RWPE2 (cell line): ENCODE measurements around the gene GPX2.

Experiments
- ATAC-seq: fragments of 200-7000 bp; cut with Tn5 transposase; 3 replicates; pipeline ENCODE4 v1.9.1; 2021; ENCODE audit warnings: low read depth
- DNase-seq: peaks from one replicate; pipeline ENCODE4 v3.0.0-alpha.2; 2020; ENCODE audit warnings: low spot score
- H3K27ac ChIP-seq: fragments of 450-650 bp; 2 replicates; pipeline ENCODE4 v1.5.1; 2017; ENCODE audit warnings: mild to moderate bottlenecking; ENCODE audit not compliant: poor library complexity, severe bottlenecking
- H3K27me3 ChIP-seq: fragments of 250-450 bp; sonication (Bioruptor Pico); 2 replicates; pipeline ENCODE4 v1.5.1; 2021; ENCODE audit warnings: mild to moderate bottlenecking, moderate library complexity; ENCODE audit not compliant: insufficient read depth, poor library complexity, severe bottlenecking
- H3K36me3 ChIP-seq: fragments of 250-450 bp; sonication (Bioruptor Pico); 2 replicates; pipeline ENCODE4 v1.5.1; 2020; ENCODE audit warnings: low read depth, mild to moderate bottlenecking, moderate library complexity
- H3K4me1 ChIP-seq: fragments of 250-450 bp; sonication (Bioruptor Pico); 2 replicates; pipeline ENCODE4 v1.5.1; 2021; ENCODE audit warnings: mild to moderate bottlenecking, moderate library complexity; ENCODE audit not compliant: insufficient read depth, poor library complexity, severe bottlenecking
- H3K4me3 ChIP-seq: fragments of 250-450 bp; sonication (Bioruptor Pico); 2 replicates; pipeline ENCODE4 v1.5.1; 2021; ENCODE audit warnings: mild to moderate bottlenecking, moderate library complexity; ENCODE audit not compliant: severe bottlenecking
- H3K9me3 ChIP-seq: fragments of 250-450 bp; sonication (Bioruptor Pico); 2 replicates; pipeline ENCODE4 v1.5.1; 2021; ENCODE audit warnings: mild to moderate bottlenecking, moderate library complexity; ENCODE audit not compliant: severe bottlenecking
- TF ChIP-seq, protein P1 (sequence below): fragments of 450-650 bp; IDR thresholded peaks from one replicate; pipeline ENCODE4 v1.5.1; 2017; ENCODE audit warnings: mild to moderate bottlenecking, moderate library complexity; ENCODE audit not compliant: poor library complexity, severe bottlenecking

Gene GPX2

DNA sequence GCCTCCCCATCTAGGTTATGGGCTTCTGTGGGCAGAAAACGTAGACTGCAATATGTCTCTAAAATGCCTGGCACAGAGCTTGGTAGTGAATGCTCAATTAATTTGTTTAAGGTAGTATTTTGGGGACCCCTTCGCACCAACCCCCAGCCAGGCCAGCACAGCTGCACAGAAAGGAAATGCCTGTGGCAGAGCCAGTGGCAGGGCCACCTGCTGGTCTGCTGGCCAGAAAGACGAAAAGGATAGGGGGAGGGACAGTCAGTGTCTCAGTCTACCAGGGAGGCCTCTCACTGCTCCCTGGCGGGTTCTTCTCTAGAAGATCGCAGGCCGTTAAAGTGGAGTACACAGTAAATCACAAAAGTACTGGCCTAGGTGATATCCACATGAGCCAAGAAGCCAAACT, 26.1 kb upstream of the GPX2 start:
- DNase-seq (no peak), ATAC-seq (no peak)
- Histone ChIP-seq H3K27me3 (no peaks in the 10 kb centered on the region), H3K27ac (no peak overlapping the region), H3K4me3 (no peak overlapping the region), H3K36me3 (no peaks in the 10 kb centered on the region), H3K9me3 (no peaks in the 10 kb centered on the region), H3K4me1 (no peaks in the 10 kb centered on the region)
- TF ChIP-seq, protein P1, sequence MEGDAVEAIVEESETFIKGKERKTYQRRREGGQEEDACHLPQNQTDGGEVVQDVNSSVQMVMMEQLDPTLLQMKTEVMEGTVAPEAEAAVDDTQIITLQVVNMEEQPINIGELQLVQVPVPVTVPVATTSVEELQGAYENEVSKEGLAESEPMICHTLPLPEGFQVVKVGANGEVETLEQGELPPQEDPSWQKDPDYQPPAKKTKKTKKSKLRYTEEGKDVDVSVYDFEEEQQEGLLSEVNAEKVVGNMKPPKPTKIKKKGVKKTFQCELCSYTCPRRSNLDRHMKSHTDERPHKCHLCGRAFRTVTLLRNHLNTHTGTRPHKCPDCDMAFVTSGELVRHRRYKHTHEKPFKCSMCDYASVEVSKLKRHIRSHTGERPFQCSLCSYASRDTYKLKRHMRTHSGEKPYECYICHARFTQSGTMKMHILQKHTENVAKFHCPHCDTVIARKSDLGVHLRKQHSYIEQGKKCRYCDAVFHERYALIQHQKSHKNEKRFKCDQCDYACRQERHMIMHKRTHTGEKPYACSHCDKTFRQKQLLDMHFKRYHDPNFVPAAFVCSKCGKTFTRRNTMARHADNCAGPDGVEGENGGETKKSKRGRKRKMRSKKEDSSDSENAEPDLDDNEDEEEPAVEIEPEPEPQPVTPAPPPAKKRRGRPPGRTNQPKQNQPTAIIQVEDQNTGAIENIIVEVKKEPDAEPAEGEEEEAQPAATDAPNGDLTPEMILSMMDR: no peak

DNA sequence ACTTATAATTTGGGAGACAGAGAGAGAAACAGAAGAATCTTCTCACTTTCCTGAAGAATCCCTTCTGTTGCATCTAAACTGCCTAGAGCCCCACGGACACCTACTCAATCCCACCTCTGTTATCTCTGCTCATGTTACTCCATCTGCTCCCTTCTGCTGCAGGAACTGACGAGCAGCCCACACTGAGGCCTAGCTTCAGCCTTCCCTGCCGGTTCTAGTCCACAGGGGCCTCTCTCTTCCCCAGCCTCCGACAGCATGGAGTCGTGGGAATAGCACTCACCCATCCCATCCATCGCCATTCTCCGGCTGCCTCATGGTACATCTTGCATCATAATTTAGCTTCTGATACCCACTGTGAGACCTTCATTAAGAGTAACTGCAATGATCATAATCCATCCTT, 25.6 kb upstream of the GPX2 start:
- ATAC-seq: no peak
- Histone ChIP-seq H3K4me1 (no peaks in the 10 kb centered on the region), H3K9me3 (no peaks in the 10 kb centered on the region), H3K27me3 (no peaks in the 10 kb centered on the region), H3K4me3 (no peak overlapping the region), H3K36me3 (no peaks in the 10 kb centered on the region), H3K27ac (no peak overlapping the region)
- TF ChIP-seq, protein P1: no peak
- DNase-seq: no peak

DNA sequence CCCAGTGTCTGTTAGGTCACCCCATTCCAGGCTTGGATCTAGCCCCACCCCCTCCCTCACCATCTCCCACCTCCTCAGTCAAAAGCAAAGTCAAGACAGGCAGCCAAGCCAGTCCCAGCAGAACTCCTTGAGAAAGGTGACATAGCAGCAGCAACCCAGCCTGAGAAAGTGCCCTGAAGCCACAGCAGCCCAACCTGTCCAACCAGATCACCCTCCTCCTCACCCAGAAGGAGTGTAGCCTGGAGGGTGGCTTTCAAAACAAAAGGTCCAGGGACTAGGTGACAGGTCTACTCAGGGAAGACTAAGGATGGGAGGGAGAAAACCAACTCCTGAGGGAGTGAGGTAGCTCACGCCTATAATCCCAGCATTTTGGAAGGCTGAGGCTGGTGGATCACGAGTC, 24.4 kb upstream of the GPX2 start:
- no peaks in the 10 kb centered on the region for H3K36me3 ChIP-seq
- TF ChIP-seq, protein P1: no peak
- no peak overlapping the region for H3K4me3 ChIP-seq
- no peak overlapping the region for H3K27ac ChIP-seq
- H3K9me3 ChIP-seq: no peaks in the 10 kb centered on the region
- no peaks in the 10 kb centered on the region for H3K27me3 ChIP-seq
- ATAC-seq: no peak
- no peak for DNase-seq
- H3K4me1 ChIP-seq: no peaks in the 10 kb centered on the region

DNA sequence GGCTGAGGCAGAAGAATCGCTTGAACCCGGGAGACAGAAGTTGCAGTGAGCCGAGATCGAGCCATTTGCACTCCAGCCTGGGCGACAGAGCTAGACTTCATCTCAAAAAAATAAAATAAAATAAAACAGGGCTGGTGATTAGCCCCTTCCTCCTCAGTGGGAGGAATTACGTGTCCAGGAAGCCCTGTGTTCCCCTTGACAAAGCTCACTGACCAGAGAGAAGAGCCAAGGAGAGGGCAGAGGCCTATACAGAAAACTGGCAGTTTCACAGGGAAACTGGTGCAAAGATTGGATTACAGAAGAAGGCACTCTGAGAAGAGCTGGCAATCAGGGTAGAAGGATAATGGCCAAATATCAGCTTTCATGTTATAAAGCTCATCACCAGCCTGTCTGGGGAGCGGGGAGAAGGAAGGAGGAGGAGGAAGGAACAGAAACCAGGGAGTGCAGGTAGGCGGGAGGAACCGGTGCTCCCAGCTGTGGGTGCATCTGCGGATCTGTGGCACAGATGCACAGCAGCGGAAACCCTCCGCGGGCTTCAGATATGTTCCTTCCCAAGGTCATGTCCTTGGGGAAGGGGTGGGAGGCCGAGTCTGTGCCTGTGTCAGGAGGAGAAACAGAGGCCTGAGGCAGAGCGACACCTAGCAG, 22.9 kb upstream of the GPX2 start:
- Histone ChIP-seq H3K4me1 (no peaks in the 10 kb centered on the region), H3K27ac (no peak overlapping the region), H3K27me3 (no peaks in the 10 kb centered on the region), H3K36me3 (no peaks in the 10 kb centered on the region), H3K9me3 (no peaks in the 10 kb centered on the region), H3K4me3 (no peak overlapping the region)
- DNase-seq: no peak
- no peak for ATAC-seq
- TF ChIP-seq, protein P1: no peak

DNA sequence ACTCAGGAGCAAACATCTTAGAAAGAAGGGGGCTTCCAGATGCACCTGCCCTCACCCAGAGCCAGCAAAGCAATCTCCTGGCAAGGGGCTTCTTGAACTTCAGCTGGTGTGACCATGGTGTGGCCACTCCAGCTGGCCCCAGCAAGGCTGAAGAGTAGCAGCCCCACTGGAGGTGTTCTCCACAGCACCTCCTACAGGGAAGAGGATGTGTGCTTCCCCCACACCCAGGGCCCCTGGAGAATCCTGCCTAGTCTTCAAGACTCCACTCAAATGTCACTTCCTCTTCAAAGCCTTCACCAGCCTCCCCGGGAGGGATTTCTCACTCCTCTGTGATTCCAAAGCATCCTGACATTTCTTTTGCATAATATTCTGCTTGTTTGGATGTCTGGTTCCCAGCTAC, 21.1 kb upstream of the GPX2 start:
- Histone ChIP-seq H3K27ac (no peak overlapping the region), H3K27me3 (no peaks in the 10 kb centered on the region), H3K36me3 (no peaks in the 10 kb centered on the region), H3K4me3 (no peak overlapping the region), H3K4me1 (no peaks in the 10 kb centered on the region), H3K9me3 (no peaks in the 10 kb centered on the region)
- no peak for ATAC-seq
- TF ChIP-seq, protein P1: no peak
- no peak for DNase-seq
